MM.1S (cell line): Measurements from ENCODE around the gene PRR9.
A peak's percentile ranks its signal among the peaks of the same experiment; 100 is the strongest.
"Not testable (repeated sequence)": the region's sequence is repeated elsewhere in the genome, so short reads cannot be mapped to it uniquely, and the experiment has no call there.

Source experiments
- DNase-seq: peaks from one replicate; pipeline ENCODE4 v3.0.0-alpha.2; 2015
- H2AFZ ChIP-seq: fragments of 300-600 bp; sonication (generic); 2 replicates; pipeline ENCODE4 v1.6.0; 2016; ENCODE audit warnings: antibody characterized with exemption, low read length
- H3F3A ChIP-seq: fragments of 300-600 bp; sonication (generic); 2 replicates; pipeline ENCODE4 v1.6.1; 2016; ENCODE audit warnings: mild to moderate bottlenecking, antibody characterized with exemption, low read length, moderate library complexity, mixed read lengths; ENCODE audit not compliant: insufficient read depth
- H3K27ac ChIP-seq: fragments of 300-600 bp; sonication (generic); 2 replicates; pipeline ENCODE4 v1.5.1; 2016; ENCODE audit warnings: mild to moderate bottlenecking, low read length
- H3K27me3 ChIP-seq: fragments of 300-600 bp; sonication (generic); replicated peaks from 2 replicates; pipeline ENCODE4 v1.6.0; 2016; ENCODE audit warnings: low read length; ENCODE audit not compliant: insufficient read depth
- H3K36me3 ChIP-seq: fragments of 300-600 bp; sonication (generic); replicated peaks from 2 replicates; pipeline ENCODE4 v1.6.1; 2016; ENCODE audit warnings: mild to moderate bottlenecking, low read length, mixed read lengths; ENCODE audit not compliant: insufficient read depth
- H3K4me1 ChIP-seq: fragments of 300-600 bp; sonication (generic); 2 replicates; pipeline ENCODE4 v1.6.1; 2016; ENCODE audit warnings: low read length, mixed read lengths
- H3K4me2 ChIP-seq: fragments of 300-600 bp; sonication (generic); 2 replicates; pipeline ENCODE4 v1.6.0; 2016; ENCODE audit warnings: low read depth, low read length
- H3K4me3 ChIP-seq: fragments of 300-600 bp; sonication (generic); 2 replicates; pipeline ENCODE4 v1.5.1; 2016; ENCODE audit warnings: low read length, mixed read lengths
- H3K79me2 ChIP-seq: fragments of 300-600 bp; sonication (generic); 2 replicates; pipeline ENCODE4 v1.6.1; 2016; ENCODE audit warnings: mixed run types, low read length, mixed read lengths
- H3K9ac ChIP-seq: fragments of 300-600 bp; sonication (generic); 2 replicates; pipeline ENCODE4 v1.6.1; 2016; ENCODE audit warnings: low read length, mixed read lengths
- H3K9me2 ChIP-seq: fragments of 300-600 bp; sonication (generic); replicated peaks from 2 replicates; pipeline ENCODE4 v1.6.1; 2016; ENCODE audit warnings: mild to moderate bottlenecking, low read length, mixed read lengths; ENCODE audit not compliant: insufficient read depth
- H3K9me3 ChIP-seq: fragments of 300-600 bp; sonication (generic); replicated peaks from 2 replicates; pipeline ENCODE4 v1.6.1; 2016; ENCODE audit warnings: mild to moderate bottlenecking, low read length, mixed read lengths; ENCODE audit not compliant: insufficient read depth
- H4K20me1 ChIP-seq: fragments of 300-600 bp; sonication (generic); 2 replicates; pipeline ENCODE4 v1.6.1; 2016; ENCODE audit warnings: mild to moderate bottlenecking, low read length, moderate library complexity, mixed read lengths; ENCODE audit not compliant: insufficient read depth
- CTCF ChIP-seq: fragments of 300-600 bp; sonication (generic); IDR thresholded peaks from 2 replicates; pipeline ENCODE4 v1.5.1; 2016; ENCODE audit warnings: antibody characterized with exemption, low read length, mixed read lengths
- EZH2 ChIP-seq: fragments of 300-600 bp; sonication (generic); optimal IDR thresholded peaks from 2 replicates; pipeline ENCODE3; 2017; ENCODE audit warnings: low read depth, mild to moderate bottlenecking, antibody characterized with exemption, low read length, mixed read lengths
- EZH2phosphoT487 ChIP-seq: fragments of 300-600 bp; sonication (generic); IDR thresholded peaks from 2 replicates; pipeline ENCODE4 v1.6.1; 2018; ENCODE audit warnings: antibody characterized with exemption, low read length

Gene PRR9

GRCh38 chr1:153220606-153221303, 3.4 kb downstream of the PRR9 start:
- Histone ChIP-seq H3K79me2 (no peaks in the 10 kb centered on the region), H3K9ac (no peak overlapping the region), H3K9me3 (no peaks in the 10 kb centered on the region), H3K4me2 (no peak overlapping the region), H4K20me1 (no peaks in the 10 kb centered on the region), H3K4me3 (no peak overlapping the region), H3K27me3 (no peaks in the 10 kb centered on the region), H3K27ac (no peak overlapping the region), H3K4me1 (peaks cover 5% of the 10 kb centered on the region), H2AFZ (no peak overlapping the region), H3K9me2 (no peaks in the 10 kb centered on the region), H3F3A (no peaks in the 10 kb centered on the region), H3K36me3 (no peaks in the 10 kb centered on the region)
- DNase-seq = no peak
- TF ChIP-seq EZH2phosphoT487 = no peak
- TF ChIP-seq EZH2 = no peak
- no peak for TF ChIP-seq CTCF

GRCh38 chr1:153223040-153223891, 5.9 kb downstream of the PRR9 start:
- not testable (repeated sequence) for H3F3A ChIP-seq, H3K27me3 ChIP-seq, H3K9me3 ChIP-seq, H3K4me1 ChIP-seq, H3K79me2 ChIP-seq, H3K9me2 ChIP-seq, H3K36me3 ChIP-seq, H4K20me1 ChIP-seq
- peak overlapping the region; percentile 59 for H2AFZ ChIP-seq
- peak overlapping the region; percentile 46 for H3K4me3 ChIP-seq
- peak overlapping the region; percentile 2; the same call in 1 of the 2 replicates for H3K27ac ChIP-seq
- H3K9ac ChIP-seq = peak overlapping the region; percentile 21; the same call in 1 of the 2 replicates
- peak; percentile 80 for DNase-seq
- TF ChIP-seq CTCF = peak; percentile 72
- H3K4me2 ChIP-seq = peak overlapping the region; percentile 70

GRCh38 chr1:153227810-153228209, 10.4 kb downstream of the PRR9 start:
- DNase-seq = no peak
- Histone ChIP-seq H3K79me2 (no peaks in the 10 kb centered on the region), H3K36me3 (no peaks in the 10 kb centered on the region), H2AFZ (no peak overlapping the region), H3K4me3 (no peak overlapping the region), H3F3A (no peaks in the 10 kb centered on the region), H3K27ac (no peak overlapping the region), H3K27me3 (no peaks in the 10 kb centered on the region), H3K9me3 (no peaks in the 10 kb centered on the region), H3K9ac (no peak overlapping the region), H3K4me2 (no peak overlapping the region), H3K4me1 (peaks cover 5% of the 10 kb centered on the region), H4K20me1 (no peaks in the 10 kb centered on the region), H3K9me2 (no peaks in the 10 kb centered on the region)
- TF ChIP-seq EZH2 = no peak
- no peak for TF ChIP-seq CTCF
- TF ChIP-seq EZH2phosphoT487 = no peak
